GM12801 (cell line): ENCODE data around the gene MYH7B.

Experiments used
- TF ChIP-seq, protein P1 (sequence below): IDR thresholded peaks from one replicate; pipeline ENCODE4 v1.5.1; 2011; ENCODE audit warnings: control low read depth; ENCODE audit not compliant: insufficient read length; ENCODE audit errors: extremely low read depth

MYH7B gene

DNA sequence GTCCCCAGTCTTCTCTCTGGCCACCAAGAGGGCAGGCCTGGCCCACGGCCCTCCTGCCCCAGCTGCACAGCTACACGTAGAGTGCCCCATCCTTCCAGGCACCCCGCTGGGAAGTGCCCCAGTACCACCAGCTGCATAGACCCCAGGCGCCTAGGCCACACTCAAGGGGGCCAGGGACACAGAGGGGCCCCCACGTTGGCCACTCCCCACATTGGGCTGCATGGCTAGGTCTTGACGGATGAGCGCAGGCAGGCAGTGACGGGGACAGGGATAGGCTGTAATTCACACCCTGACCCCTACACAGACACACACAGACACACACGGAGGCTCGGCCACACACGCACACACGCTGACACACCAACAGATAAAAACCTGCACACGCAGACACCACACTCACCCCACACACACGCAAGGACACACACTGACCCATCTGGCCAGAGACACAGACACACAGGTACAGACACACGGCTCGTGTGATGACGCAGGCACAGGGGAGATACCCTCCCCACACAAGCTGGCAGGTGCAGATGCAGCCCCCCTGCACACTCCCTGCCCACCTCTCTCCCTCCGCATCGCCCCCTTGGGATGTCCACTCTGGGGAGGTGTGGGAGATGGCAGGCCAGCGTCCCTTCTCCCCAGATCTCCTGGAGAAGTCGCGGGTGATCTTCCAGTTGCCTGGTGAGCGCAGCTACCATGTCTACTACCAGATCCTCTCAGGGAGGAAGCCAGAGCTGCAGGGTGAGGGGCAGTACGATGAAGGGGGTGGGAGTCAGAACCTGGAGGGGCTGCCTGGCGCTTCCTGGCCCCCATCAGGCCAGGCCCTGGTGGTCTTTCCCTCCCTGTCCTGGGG is 30.0 kb downstream of the MYH7B start:
- TF ChIP-seq, protein P1, sequence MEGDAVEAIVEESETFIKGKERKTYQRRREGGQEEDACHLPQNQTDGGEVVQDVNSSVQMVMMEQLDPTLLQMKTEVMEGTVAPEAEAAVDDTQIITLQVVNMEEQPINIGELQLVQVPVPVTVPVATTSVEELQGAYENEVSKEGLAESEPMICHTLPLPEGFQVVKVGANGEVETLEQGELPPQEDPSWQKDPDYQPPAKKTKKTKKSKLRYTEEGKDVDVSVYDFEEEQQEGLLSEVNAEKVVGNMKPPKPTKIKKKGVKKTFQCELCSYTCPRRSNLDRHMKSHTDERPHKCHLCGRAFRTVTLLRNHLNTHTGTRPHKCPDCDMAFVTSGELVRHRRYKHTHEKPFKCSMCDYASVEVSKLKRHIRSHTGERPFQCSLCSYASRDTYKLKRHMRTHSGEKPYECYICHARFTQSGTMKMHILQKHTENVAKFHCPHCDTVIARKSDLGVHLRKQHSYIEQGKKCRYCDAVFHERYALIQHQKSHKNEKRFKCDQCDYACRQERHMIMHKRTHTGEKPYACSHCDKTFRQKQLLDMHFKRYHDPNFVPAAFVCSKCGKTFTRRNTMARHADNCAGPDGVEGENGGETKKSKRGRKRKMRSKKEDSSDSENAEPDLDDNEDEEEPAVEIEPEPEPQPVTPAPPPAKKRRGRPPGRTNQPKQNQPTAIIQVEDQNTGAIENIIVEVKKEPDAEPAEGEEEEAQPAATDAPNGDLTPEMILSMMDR = no peak

DNA sequence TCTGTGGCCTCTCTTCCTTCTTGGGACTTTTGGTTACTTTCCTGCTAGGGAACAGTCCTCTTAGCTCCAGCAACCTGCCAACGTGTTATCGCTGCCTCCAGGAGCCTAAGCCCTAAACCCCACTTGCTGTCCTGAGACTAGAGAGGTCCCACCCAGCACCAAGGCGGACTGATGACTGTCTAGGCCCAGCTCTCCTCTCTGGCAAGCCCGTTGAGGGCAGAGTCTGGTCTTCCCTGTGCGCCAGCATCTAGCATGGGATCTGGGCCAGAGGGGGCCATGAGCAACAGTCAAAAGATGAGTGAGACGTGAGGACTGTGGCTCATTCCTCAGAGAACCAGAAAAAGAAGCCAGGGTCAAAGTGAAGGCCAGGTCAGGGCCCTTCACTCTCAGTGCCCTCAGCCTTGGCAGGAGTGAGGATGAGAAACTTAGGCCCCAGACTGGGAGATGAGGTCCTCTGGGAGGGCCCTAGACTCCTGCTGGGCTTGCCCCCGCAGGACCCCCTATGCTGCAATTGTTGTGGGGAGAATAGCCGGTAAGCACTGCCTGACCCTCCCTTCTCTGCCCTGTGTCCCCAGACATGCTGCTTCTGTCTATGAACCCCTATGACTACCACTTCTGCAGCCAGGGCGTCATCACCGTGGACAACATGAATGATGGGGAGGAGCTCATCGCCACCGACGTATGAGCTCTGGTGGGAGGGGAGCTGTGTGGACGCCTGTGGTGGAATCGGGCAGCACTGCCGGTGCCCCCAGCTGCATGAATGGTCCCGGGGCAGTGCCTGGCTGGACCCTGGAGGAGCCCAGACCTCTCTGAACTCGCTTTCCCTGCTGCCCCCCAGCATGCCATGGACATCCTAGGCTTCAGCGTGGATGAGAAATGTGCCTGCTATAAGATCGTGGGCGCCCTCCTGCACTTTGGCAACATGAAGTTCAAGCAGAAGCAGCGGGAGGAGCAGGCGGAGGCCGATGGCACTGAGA is 30.9 kb downstream of the MYH7B start:
- TF ChIP-seq, protein P1 = no peak

DNA sequence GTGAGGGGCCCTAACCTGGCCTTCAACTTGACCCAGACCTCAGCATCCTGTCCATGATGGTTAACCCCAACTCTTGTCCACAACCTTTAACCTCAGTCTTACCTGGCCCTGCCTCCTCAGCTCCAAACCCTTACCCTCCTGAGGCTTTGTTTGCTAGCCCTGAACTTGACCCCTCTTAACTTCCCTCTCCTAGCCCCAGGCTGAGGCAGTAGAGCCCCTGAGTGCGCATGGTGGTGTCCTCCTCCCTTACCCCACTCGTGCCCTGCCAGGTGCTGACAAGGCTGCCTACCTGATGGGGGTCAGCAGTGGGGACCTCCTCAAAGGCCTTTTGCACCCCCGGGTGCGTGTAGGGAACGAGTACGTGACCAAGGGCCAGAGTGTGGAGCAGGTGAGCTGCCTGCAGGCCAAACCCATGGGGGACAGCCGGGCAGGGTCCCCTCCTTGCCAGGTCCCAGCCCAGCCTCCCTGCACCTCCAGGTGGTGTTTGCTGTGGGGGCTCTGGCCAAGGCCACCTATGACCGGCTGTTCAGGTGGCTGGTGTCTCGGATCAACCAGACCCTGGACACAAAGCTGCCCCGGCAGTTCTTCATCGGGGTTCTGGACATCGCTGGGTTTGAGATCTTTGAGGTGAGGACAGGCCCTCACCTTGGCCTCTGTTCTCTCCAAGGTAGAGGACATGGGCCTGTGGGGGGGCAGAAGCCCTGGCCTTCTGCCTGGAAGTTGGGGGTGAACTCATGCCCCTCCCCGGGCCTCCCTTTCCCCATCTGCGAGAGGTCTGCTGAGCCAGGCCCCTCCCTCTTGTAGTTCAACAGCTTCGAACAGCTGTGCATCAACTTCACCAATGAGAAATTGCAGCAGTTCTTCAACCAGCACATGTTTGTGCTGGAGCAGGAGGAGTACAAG is 31.9 kb downstream of the MYH7B start:
- TF ChIP-seq, protein P1 = no peak

DNA sequence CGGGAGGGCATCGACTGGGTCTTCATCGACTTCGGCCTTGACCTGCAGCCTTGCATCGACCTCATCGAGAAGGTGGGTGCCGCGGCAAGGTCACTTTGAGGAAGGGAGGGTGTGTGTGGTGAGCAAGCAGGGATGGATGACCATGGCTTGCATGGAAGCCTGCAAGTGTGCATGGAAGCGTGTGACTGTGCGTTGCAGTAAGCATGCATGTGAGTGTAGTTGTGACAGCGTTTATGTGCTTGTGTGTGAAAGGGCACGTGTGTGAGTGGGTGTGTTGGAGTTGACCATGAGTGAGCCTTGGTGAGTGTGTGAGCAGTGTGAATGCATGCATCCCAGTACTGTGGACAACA is 32.5 kb downstream of the MYH7B start:
- TF ChIP-seq, protein P1 = no peak

DNA sequence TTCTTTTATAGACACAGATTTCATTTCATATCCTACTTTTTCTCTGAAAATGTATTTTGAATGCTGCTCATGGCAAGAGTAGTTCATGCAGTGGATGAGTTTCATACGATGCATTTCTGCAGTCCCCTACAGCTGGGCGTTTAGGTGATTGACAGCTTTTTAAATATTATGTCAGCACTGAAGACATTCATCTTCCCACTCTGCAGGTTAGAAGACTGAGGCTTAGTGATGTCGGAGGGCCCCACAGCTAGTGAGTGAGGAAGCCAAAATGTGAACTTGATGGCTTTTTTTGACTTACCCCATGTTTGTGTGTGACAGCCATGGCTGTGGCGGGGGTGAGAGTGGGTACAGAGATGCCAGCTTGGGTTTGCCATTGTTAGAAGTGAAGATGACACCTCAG is 33.5 kb downstream of the MYH7B start:
- TF ChIP-seq, protein P1 = no peak

DNA sequence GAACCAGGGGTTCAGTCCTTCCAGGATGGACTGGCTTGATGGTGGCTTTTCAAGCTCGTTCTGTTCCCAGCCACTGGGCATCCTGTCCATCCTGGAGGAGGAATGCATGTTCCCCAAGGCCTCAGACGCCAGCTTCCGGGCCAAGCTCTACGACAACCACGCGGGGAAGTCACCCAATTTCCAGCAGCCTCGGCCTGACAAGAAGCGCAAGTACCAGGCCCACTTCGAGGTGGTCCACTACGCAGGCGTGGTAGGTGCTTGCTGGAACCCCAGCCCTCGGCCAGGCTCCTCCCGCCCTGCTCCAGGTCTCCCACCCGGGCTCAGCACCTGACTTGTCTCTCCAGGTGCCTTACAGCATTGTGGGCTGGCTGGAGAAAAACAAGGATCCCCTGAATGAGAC is 34.0 kb downstream of the MYH7B start:
- TF ChIP-seq, protein P1 = no peak
